Brain microvascular endothelial cell (primary cell): ENCODE measurements around the gene THAP2.

Experiments used
- DNase-seq: peaks from one replicate; pipeline ENCODE4 v3.0.0-alpha.2; 2020
- H3K27ac ChIP-seq: fragments of 250-450 bp; sonication (Bioruptor Pico); 2 replicates; pipeline ENCODE4 v1.5.1; 2020; ENCODE audit warnings: mild to moderate bottlenecking, moderate library complexity
- H3K27me3 ChIP-seq: fragments of 250-450 bp; sonication (Bioruptor Pico); replicated peaks from 2 replicates; pipeline ENCODE4 v1.5.1; 2020; ENCODE audit warnings: mild to moderate bottlenecking
- H3K36me3 ChIP-seq: fragments of 250-450 bp; sonication (Bioruptor Pico); replicated peaks from 2 replicates; pipeline ENCODE4 v1.5.1; 2020; ENCODE audit warnings: mild to moderate bottlenecking
- H3K4me3 ChIP-seq: 2 replicates; pipeline ENCODE4 v1.5.1; 2011; ENCODE audit warnings: low read depth, mild to moderate bottlenecking, control low read depth, low read length, moderate library complexity
- in situ Hi-C: cut with HindIII; loops from 2 replicates; pipeline ENCODE4 v1.10.0; 2017; ENCODE audit warnings: low sequenced_read_pairs, low pct_ligation_motif_present
- TF ChIP-seq, protein P1 (sequence below): IDR thresholded peaks from 2 replicates; pipeline ENCODE4 v1.5.1; 2011; ENCODE audit warnings: low read depth, mild to moderate bottlenecking, moderate library complexity, low read length, control low read depth, inconsistent platforms; ENCODE audit errors: missing control alignments

The THAP2 gene

DNA sequence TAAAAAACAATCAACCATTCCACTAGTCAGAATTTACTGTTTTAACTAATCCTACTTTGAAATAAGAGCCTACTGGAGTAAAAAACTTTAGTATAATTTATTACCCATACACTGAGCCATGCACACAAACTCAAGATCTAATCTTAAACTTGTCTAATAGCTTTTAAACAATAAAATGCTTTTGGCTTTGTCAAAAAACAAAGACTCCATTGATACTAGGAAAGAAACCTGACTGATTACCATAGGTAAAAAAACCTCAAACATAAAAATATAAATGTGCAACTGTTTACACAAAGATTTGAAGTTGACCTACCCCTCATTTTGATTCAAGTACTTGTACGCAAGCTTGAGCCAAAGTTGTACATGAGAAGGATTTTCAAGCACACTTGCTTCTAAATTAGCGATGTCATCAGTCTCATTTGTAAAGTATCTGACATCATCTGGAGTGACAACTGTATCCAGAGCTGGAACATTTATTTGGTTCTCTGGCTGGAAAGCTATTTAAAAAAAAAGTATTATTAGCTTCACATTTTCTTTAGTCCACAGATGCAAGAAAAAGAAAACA lies 36.6 kb upstream of the THAP2 start:
- in situ Hi-C loops = no loop called here
- TF ChIP-seq, protein P1, sequence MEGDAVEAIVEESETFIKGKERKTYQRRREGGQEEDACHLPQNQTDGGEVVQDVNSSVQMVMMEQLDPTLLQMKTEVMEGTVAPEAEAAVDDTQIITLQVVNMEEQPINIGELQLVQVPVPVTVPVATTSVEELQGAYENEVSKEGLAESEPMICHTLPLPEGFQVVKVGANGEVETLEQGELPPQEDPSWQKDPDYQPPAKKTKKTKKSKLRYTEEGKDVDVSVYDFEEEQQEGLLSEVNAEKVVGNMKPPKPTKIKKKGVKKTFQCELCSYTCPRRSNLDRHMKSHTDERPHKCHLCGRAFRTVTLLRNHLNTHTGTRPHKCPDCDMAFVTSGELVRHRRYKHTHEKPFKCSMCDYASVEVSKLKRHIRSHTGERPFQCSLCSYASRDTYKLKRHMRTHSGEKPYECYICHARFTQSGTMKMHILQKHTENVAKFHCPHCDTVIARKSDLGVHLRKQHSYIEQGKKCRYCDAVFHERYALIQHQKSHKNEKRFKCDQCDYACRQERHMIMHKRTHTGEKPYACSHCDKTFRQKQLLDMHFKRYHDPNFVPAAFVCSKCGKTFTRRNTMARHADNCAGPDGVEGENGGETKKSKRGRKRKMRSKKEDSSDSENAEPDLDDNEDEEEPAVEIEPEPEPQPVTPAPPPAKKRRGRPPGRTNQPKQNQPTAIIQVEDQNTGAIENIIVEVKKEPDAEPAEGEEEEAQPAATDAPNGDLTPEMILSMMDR = no peak

DNA sequence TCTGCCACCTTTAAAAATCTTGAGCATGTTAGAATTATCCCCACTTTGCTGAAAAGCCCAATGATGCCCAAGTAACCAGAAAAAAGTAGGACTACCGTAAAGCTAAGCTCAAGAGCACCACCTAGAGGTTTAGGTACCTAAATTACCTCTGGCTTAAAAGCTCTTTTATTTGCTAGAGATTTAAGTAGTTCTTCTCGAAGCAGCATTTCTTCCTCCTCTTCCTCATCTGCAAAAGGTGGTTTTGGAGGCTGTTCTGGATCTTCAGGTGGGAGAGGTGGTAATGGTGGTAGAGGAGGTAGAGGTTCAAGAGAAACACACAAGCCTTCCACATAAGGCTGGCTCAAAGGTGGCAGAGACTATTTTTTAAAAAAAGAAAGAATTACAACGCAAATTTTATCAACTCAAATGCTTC lies 27.4 kb upstream of the THAP2 start:
- no peak overlapping the region for H3K27ac ChIP-seq
- no peaks in the 10 kb centered on the region for H3K27me3 ChIP-seq
- TF ChIP-seq, protein P1 = peak; percentile 77
- in situ Hi-C loops = no loop called here
- H3K36me3 ChIP-seq = peaks cover 74% of the 10 kb centered on the region
- peak; percentile 35 for DNase-seq
- no peak overlapping the region for H3K4me3 ChIP-seq

More for the DNA sequence above, 36.6 kb upstream of the THAP2 start:
- Histone ChIP-seq H3K4me3 (no peak overlapping the region), H3K27me3 (no peaks in the 10 kb centered on the region), H3K36me3 (peaks cover 77% of the 10 kb centered on the region), H3K27ac (no peak overlapping the region)
- DNase-seq = no peak

DNA sequence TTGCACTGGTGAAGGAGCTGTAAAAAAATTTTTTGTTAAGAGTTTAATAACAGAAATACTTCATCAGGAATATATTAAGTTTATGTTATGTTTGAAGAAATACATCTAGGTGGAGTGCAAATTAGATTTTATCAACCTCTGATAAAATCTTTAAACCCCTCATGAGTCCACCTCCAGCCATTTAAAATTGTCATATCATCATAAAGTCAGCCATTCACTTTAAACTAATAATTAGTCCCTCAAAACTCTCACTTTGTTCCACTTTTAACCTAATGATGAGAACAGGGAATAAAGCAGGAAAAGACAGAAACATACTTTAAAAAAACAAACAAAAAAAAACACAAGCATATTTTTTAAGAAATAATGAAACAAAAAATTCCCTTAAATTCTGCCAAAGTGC lies 25.6 kb upstream of the THAP2 start:
- DNase-seq = no peak
- Histone ChIP-seq H3K36me3 (peaks cover 72% of the 10 kb centered on the region), H3K27ac (no peak overlapping the region), H3K4me3 (no peak overlapping the region), H3K27me3 (no peaks in the 10 kb centered on the region)
- in situ Hi-C loops = no loop called here
- TF ChIP-seq, protein P1 = no peak

DNA sequence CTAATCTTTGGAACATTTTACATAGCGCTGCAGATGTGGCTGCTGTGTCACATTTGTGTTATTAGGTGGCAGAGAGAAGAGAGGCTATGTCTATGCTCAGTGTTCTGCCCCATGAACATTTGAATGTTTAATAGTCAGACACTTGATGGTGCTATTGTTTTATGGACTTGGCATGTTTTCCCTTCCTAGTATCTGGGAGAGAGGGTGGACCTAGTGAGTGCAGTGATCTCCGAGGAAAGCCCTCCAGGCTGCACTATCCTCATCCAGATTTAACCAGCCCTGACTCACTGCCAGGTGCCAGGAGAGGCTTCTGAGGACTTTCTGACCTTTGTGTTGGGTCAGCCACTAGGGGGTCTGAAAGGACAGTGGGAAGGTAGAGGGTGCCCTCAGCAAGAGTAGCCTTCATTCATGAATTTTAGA lies 24.8 kb upstream of the THAP2 start:
- TF ChIP-seq, protein P1 = peak; percentile 28

DNA sequence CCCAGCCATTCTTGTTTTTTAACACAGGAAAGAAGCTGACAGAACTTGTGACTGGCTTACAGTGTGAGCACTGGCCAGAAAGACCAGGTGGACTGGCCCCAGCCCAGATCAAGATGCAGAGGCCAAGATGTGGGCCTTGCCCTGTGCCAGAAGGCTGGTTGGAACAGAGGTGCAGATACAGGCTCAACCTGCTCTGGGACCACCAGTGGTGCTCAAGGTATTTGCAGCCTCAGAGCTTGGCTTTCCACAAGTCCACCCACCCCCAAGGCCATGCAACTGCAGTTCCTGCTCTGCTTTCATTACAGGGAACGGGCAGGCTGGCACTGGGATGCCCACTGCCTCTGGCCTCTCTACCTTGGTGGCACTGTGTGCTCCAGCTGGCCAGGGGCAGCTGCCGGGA lies 23.8 kb upstream of the THAP2 start:
- no peaks in the 10 kb centered on the region for H3K27me3 ChIP-seq
- TF ChIP-seq, protein P1 = no peak
- DNase-seq = no peak
- no peak overlapping the region for H3K4me3 ChIP-seq
- H3K36me3 ChIP-seq = peaks cover 74% of the 10 kb centered on the region
- in situ Hi-C loops = no loop called here
- H3K27ac ChIP-seq = no peak overlapping the region

More for the DNA sequence above, 24.8 kb upstream of the THAP2 start:
- peaks cover 72% of the 10 kb centered on the region for H3K36me3 ChIP-seq
- no peaks in the 10 kb centered on the region for H3K27me3 ChIP-seq
- no peak overlapping the region for H3K27ac ChIP-seq
- in situ Hi-C loops = no loop called here
- DNase-seq = no peak
- no peak overlapping the region for H3K4me3 ChIP-seq

DNA sequence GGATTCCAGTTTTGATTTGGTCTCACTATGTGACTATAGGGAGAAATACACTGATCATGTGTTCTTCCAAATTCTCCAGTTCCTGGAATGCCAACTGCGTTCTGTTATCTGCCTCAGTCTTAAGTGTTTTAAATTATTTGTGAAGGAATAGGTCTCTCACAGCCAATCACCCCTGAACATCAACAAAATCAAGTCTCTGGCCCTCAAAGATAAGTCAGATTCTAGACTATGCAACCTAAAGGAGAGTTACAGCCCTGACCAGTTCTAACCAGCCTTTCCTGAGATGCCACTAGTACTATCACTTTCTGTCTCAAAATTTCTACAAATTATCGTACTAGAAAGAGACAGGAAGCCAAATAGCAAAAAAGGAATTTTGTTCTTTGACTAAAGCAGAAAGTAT lies 22.7 kb upstream of the THAP2 start:
- H3K27ac ChIP-seq = peak overlapping the region; percentile 53
- H3K36me3 ChIP-seq = peaks cover 77% of the 10 kb centered on the region
- H3K4me3 ChIP-seq = no peak overlapping the region
- in situ Hi-C loops = no loop called here
- DNase-seq = no peak
- H3K27me3 ChIP-seq = no peaks in the 10 kb centered on the region
- TF ChIP-seq, protein P1 = no peak
